ENCODE measurements around the gene SYNE3.

DNA sequence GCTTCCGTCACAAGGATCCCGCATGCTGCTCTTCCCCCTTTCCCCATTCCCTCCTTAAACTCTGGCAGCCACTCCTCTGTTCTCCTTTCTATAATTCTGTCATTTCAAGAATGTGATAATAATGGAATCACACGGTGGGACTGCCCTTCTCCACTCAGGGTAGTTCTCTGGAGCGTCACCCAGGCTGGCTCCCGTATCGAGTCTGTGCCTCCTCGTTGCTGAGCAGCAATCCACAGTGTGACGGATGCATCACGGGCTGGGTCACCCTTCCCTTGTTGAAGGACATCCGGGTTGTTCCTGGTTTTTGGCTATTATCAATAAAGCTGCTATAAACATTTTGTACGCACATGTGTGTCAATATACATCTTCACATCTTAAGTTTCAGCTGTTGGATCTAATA, 5.7 kb upstream of the SYNE3 start:
- TF ChIP-seq POLR2A (IDR thresholded peaks at IDR 0.05): no peak
- TF ChIP-seq, protein P1, sequence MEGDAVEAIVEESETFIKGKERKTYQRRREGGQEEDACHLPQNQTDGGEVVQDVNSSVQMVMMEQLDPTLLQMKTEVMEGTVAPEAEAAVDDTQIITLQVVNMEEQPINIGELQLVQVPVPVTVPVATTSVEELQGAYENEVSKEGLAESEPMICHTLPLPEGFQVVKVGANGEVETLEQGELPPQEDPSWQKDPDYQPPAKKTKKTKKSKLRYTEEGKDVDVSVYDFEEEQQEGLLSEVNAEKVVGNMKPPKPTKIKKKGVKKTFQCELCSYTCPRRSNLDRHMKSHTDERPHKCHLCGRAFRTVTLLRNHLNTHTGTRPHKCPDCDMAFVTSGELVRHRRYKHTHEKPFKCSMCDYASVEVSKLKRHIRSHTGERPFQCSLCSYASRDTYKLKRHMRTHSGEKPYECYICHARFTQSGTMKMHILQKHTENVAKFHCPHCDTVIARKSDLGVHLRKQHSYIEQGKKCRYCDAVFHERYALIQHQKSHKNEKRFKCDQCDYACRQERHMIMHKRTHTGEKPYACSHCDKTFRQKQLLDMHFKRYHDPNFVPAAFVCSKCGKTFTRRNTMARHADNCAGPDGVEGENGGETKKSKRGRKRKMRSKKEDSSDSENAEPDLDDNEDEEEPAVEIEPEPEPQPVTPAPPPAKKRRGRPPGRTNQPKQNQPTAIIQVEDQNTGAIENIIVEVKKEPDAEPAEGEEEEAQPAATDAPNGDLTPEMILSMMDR (IDR thresholded peaks at IDR 0.05): no peak

All from breast epithelium (tissue), 3 donors.